K562 (cell line): ENCODE data around the gene KIF18B. TPM values are rescaled to one million over a fixed set of nuclear protein-coding genes. Genes with fewer than 3 reads are reported as not detected.
A peak's percentile ranks its signal among the peaks of the same experiment; 100 is the strongest.

Source experiments
- ATF1 ChIP-seq, 2 experiments: fragments of 450-650 bp in 1 of 2; IDR thresholded peaks; 2 replicates each; pipeline ENCODE4 v1.6.1; 2016; ENCODE audit warnings: missing compliant biosample characterization in 1 of 2, missing genetic modification characterization in 1 of 2
- CC2D1A ChIP-seq: fragments of 450-650 bp; IDR thresholded peaks from 2 replicates; pipeline ENCODE4 v1.6.1; 2017; ENCODE audit warnings: mild to moderate bottlenecking
- FOXK1 ChIP-seq: sonication (generic); formaldehyde crosslinking; IDR thresholded peaks from 2 replicates; pipeline ENCODE4 v1.8.0; 2022; ENCODE audit warnings: missing genetic modification reagents, mild to moderate bottlenecking, borderline replicate concordance
- GMEB1 ChIP-seq: fragments of 250-450 bp; sonication (Bioruptor Pico); IDR thresholded peaks from 2 replicates; pipeline ENCODE4 v1.4.0; 2020; ENCODE audit warnings: mild to moderate bottlenecking
- HNRNPL ChIP-seq: fragments of 200-400 bp; formaldehyde crosslinking; IDR thresholded peaks from 2 replicates; pipeline ENCODE4 v1.6.1; 2017; ENCODE audit warnings: low read depth, mild to moderate bottlenecking, low read length
- KDM1A ChIP-seq, 2 experiments: fragments of 450-650 bp; IDR thresholded peaks; 2 replicates each; pipeline ENCODE4 v1.6.1; 2016; ENCODE audit warnings: mild to moderate bottlenecking in 2 of 2
- KLF1 ChIP-seq: fragments of 450-650 bp; IDR thresholded peaks from 2 replicates; pipeline ENCODE4 v1.6.1; 2016; ENCODE audit warnings: missing genetic modification characterization, missing compliant biosample characterization
- MTA3 ChIP-seq: fragments of 450-650 bp; formaldehyde crosslinking; IDR thresholded peaks from 2 replicates; pipeline ENCODE4 v1.6.1; 2017; ENCODE audit warnings: mild to moderate bottlenecking, borderline replicate concordance
- PHF20 ChIP-seq: fragments of 450-650 bp; IDR thresholded peaks from 2 replicates; pipeline ENCODE4 v1.6.1; 2018; ENCODE audit not compliant: partially characterized antibody
- PPARD ChIP-seq: fragments of 250-450 bp; sonication (Bioruptor Pico); IDR thresholded peaks from 2 replicates; pipeline ENCODE4 v1.8.0; 2022; ENCODE audit warnings: inconsistent platforms, mild to moderate bottlenecking, moderate library complexity
- SNRNP70 ChIP-seq: fragments of 200-400 bp; formaldehyde crosslinking; optimal IDR thresholded peaks from 2 replicates; pipeline ENCODE3; 2017; ENCODE audit warnings: low read depth, low read length
- TRIM25 ChIP-seq: fragments of 450-650 bp; IDR thresholded peaks from 2 replicates; pipeline ENCODE4 v1.7.0; 2016; ENCODE audit warnings: borderline replicate concordance
- ZC3H11A ChIP-seq: IDR thresholded peaks from 2 replicates; pipeline ENCODE4 v1.6.1; 2012; ENCODE audit warnings: low read depth, low read length, improper control_type of control experiment
- ZC3H4 ChIP-seq: sonication (generic); formaldehyde crosslinking; IDR thresholded peaks from 2 replicates; pipeline ENCODE4 v1.9.0; 2021; ENCODE audit warnings: missing genetic modification reagents, borderline replicate concordance
- ZNF274 ChIP-seq: IDR thresholded peaks from 2 replicates; pipeline ENCODE4 v1.6.1; 2011; ENCODE audit warnings: low read depth, mild to moderate bottlenecking, low read length, moderate library complexity, borderline replicate concordance
- ZNF589 ChIP-seq: fragments of 200-800 bp; sonication (Bioruptor generic); IDR thresholded peaks from 2 replicates; pipeline ENCODE4 v1.6.1; 2016; ENCODE audit warnings: low read depth, missing genetic modification characterization, missing compliant biosample characterization
- ZNF79 ChIP-seq: fragments of 250-450 bp; sonication (Bioruptor Pico); IDR thresholded peaks from 2 replicates; pipeline ENCODE4 v1.4.0; 2020; ENCODE audit warnings: low read depth, mild to moderate bottlenecking, moderate library complexity
- polyA plus RNA-seq, 8 experiments: library from polyadenylated mRNA; depleted of rRNA in 4 of 8; stranded (reverse) in 5 of 8; unstranded in 3 of 8; fragments of >200 nt; fragmentation: Nextera tagmentation in 2 of 8; fragmentation: Illumina TruSeq in 1 of 8; extraction: Ambion mirVana in 2 of 8; extraction: Trizol in 1 of 8; gene quantifications; 2 replicates each; pipeline versions ENCODE4 v1.2.1 to v1.2.3, GENCODE V29; 2011 to 2014; ENCODE audit warnings: inconsistent platforms in 1 of 8, missing spikeins in 1 of 8
- total RNA-seq, 7 experiments: library from RNA; depleted of rRNA in 6 of 7; stranded (reverse); fragments of >200 nt in 6 of 7; fragmentation: Illumina TruSeq in 2 of 7; extraction: Trizol in 2 of 7; gene quantifications; 2 replicates each; pipeline versions ENCODE4 v1.2.1 to v1.2.3, GENCODE V29; 2011 to 2021; ENCODE audit warnings: low replicate concordance in 1 of 7
- TF ChIP-seq, protein P1 (sequence below): fragments of 450-650 bp; IDR thresholded peaks from 2 replicates; pipeline ENCODE4 v1.6.1; 2014; ENCODE audit warnings: low read depth, mild to moderate bottlenecking, moderate library complexity, borderline replicate concordance

The KIF18B gene
- total and polyA plus RNA-seq, 9 of the 15 experiments (the other 6 are each of a cell fraction or from before 2014, with no cell fraction given), result 2.0 to 42.8 (median 13.2) TPM

DNA sequence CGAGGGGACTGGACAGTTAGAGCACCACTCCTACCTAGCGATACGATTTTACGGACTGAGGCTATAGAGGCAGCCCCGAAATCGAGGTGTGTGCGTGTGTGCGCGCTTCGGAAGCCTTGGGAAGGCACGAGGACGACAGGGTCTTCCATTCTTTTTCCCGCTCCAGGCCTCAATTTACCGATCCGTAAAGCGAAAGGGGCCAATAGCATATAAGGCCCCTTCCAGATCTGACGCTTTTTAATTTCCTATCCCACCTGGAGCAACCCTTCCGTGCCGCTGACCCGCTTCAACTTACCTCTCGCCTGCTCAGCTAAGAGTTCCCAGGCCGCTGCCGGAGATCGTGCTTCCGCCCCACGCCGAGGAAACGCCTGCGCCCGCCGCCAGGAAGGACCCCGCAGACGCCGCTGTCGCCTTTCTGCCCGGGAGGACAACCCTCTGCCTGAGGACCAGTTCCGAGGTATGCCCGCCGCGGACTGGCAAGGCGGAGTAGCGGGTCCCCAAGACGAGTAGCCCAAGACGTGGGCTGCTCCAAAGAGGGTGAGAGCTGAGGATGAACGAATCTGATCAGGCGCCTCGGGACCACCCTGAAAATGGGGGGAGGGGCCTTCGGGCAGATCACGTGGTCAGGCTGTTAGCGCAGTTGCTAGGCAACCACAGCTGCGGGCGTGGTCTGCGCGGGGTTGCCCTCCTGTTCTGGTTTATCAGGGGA, 48.3 kb downstream of the KIF18B start, which contains the start of gene EFTUD2 (continued):
- TF ChIP-seq, protein P1, sequence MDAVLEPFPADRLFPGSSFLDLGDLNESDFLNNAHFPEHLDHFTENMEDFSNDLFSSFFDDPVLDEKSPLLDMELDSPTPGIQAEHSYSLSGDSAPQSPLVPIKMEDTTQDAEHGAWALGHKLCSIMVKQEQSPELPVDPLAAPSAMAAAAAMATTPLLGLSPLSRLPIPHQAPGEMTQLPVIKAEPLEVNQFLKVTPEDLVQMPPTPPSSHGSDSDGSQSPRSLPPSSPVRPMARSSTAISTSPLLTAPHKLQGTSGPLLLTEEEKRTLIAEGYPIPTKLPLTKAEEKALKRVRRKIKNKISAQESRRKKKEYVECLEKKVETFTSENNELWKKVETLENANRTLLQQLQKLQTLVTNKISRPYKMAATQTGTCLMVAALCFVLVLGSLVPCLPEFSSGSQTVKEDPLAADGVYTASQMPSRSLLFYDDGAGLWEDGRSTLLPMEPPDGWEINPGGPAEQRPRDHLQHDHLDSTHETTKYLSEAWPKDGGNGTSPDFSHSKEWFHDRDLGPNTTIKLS, result peak; percentile 70
- TF ChIP-seq HNRNPL (no peak), MTA3 (0 out of 2 replicates have a peak, but pooled peaks have one; percentile 59), ATF1 (CRISPR knock-in tag; IDR thresholded peaks at IDR 0.05) (peak; percentile 87), ATF1 (tag; IDR thresholded peaks at IDR 0.05) (peak; percentile 99), KDM1A (IDR thresholded peaks at IDR 0.05) (no peak), ZNF274 (no peak), SNRNP70 (no peak), PHF20 (peak; percentile 98), ZC3H11A (no peak), FOXK1 (CRISPR knock-in tag) (no peak), CC2D1A (no peak; the same call in 1 of the 2 replicates), KLF1 (tag) (peak; percentile 72), ZC3H4 (CRISPR knock-in tag) (no peak), GMEB1 (CRISPR knock-in tag) (peak; percentile 80), ZNF589 (CRISPR knock-in tag) (peak; percentile 91), TRIM25 (no peak), PPARD (CRISPR knock-in tag) (no peak), ZNF79 (CRISPR knock-in tag) (no peak)
